Fibroblast of the conjunctiva (primary cell): ENCODE data around the gene ACER2.

Experiments
- DNase-seq: peaks from one replicate; pipeline ENCODE4 v3.0.0-alpha.2; 2010; ENCODE audit warnings: low read depth

Gene ACER2

DNA sequence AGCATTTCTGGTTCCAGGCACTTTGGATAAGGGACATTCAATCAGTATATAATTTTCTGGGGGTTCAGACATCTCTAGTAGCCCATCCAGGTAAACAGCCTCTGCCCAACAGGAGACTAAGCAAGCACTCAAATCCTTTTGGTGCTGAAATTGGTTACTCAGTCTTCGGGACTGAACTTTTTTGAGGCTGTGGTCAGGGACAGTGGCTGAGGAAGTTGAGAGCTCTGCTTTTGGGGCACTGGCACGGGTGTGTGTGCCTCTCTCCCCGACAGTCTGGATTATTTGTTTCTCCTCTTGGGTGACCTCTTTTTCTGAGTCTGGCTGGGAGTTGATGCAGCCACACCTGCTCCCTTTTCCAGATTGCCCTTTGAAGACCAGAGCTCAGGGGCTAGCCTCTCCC, 47.6 kb downstream of the ACER2 start:
- no peak for DNase-seq

GRCh38 chr9:19456996-19457692, 48.3 kb downstream of the ACER2 start:
- DNase-seq = peak; percentile 64

GRCh38 chr9:19457693-19458009, 48.8 kb downstream of the ACER2 start:
- no peak for DNase-seq

DNA sequence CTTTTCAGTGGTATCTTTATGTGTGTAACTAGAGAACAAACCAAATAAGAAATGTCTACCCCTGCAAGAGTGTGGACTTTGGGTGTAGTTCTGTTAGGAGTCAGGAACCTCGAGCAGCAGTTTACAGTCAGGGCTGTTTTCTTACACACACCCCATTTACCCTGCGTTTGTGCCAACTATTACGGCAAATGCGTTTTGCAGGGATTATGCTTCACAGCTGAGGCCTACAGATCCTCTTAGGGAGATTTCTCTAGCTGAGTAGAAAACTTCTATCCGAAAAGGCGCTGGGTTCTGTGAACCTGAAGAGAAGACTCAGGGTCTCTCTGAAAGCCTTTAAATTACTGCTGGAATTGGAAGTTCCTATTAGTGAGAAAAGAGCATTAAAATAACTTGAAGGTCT, 51.4 kb downstream of the ACER2 start:
- no peak for DNase-seq

DNA sequence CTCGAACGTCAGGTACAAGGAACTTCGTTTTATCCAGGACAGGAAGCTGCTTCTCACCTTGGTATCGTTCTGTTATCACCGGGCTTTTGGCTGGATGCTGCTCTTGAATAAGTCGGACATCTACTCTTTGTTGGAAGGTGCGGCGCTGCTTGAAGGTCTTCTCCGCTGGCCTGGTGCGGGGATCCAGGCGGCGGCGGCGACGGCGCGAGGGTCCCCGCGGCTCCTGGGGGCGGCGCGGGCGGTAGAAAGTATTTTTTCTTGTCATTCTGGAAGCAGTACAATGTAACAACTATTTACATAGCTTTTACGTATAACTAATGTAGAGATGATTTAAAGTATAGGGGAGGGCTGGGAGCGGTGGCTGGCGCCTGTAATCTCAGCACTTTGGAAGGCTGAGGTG, 52.3 kb downstream of the ACER2 start:
- no peak for DNase-seq

DNA sequence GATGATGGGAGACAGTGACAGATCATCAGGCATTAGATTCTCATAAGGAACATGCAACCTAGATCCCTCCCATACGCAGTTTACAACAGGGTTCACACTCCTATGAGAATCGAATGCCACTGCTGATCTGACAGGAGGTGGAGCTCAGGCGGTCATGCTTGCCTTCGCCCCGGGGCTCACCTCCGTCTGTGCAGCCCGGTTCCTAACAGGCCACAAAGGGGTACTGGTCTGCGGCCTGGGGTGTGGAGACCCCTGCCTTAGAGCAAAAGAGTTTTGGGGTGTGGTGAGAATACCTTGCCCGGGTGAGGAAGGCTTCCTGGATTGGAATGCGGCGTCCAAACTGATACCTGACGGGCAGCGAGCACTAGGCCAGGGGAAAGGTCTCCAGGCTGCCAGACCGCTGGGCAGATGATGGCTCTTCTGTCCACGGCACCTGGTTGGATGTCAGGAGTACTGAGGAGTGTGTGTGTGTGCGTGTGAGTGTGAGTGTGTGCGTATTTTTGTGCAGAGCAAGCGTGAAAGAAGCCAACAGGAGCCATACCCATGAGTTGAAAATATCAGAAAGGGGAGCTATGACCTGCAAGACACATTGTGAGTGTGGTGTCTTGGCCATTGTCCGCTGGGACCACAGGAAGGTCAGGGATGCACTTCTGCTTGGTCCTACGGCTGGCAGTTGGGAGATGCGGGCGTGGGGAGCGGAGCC, 55.4 kb downstream of the ACER2 start:
- no peak for DNase-seq

- peak; percentile 46 for DNase-seq
These were observed 56.2 kb downstream of the ACER2 start for GRCh38 chr9:19464764-19465585.

DNA sequence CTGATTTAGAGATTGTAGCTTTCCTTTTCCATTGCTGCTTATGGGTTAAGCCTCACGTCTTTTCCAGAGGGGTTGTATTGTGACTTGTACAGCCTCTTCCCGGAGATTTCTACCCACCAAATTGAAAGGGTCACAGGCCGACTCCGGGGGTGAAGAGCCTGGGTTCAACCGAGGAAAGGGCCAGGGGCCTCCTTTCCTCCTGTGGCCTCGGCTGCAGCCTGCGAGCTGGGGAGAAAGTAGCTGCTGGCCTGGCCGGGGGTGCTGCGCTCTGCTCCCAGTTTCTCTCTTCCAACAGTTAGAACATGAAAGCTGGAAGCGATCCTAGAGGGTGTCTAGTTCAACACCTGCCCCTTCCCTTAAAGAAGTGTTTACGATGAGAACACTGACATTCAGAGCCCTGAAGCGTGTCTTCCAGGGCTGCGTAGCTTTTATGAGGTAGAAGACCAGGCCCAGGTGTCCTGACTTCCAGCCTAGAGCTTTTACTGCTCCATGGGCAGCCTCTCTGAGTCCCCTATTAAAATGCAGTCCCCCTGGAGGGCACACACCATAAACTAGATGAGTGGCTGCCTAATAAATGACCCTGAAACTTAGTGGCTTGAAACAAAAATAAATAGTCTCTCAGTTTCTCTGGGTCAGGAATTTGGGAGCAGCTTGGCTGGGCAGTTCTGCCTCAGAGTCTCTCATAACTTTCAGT, 56.9 kb downstream of the ACER2 start:
- no peak for DNase-seq

DNA sequence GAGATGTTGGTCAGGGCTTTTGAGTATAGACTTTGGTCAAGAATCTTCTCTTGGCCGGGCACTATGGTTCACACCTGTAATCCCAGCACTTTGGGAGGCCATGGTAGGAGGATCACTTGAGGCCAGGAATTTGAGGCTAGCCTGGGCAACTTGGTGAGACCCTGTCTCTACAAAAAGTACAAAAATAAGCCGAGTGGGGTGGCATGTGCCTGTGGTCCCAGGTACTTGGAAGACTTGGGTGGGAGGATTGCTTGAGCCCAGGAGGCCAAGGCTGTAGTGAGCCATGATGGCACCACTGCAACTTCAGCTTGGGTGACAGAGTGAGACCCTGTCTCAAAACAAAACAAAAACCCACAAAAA, 57.5 kb downstream of the ACER2 start:
- no peak for DNase-seq

GRCh38 chr9:19469271-19469670, 60.5 kb downstream of the ACER2 start:
- DNase-seq = no peak

GRCh38 chr9:19470567-19470966, 61.8 kb downstream of the ACER2 start:
- no peak for DNase-seq

DNA sequence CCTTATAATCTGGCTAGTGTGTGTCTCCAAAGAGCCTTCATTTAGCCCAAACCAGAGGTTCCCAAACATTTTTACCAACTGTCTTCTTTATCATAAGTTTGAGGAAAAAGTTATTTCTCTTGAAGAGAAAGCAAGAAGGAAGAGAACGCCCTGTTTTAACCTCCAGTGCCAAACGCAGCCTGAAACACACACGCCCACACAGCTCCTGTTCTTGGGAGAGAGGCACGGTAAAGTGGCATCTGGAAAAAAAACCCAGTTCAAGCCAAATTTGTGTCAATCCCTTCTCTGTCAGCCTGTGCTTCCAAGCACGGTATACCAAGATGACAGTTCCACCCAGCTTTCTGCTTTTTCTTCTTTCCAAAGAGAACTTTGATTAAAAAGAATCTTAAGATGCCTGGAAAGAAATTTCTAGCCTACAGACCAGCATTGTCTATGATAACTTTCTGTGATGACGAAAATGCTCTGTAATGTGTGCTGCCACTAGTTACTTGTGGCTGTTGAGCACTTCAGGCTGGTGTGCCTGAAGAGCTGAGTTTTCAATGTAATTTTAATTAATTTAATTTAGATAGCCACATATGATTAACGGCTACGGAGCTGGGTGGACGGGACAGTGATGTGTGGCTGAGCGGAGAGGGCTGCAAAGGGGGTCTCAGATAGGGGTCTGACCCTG, 62.3 kb downstream of the ACER2 start:
- DNase-seq = no peak

DNA sequence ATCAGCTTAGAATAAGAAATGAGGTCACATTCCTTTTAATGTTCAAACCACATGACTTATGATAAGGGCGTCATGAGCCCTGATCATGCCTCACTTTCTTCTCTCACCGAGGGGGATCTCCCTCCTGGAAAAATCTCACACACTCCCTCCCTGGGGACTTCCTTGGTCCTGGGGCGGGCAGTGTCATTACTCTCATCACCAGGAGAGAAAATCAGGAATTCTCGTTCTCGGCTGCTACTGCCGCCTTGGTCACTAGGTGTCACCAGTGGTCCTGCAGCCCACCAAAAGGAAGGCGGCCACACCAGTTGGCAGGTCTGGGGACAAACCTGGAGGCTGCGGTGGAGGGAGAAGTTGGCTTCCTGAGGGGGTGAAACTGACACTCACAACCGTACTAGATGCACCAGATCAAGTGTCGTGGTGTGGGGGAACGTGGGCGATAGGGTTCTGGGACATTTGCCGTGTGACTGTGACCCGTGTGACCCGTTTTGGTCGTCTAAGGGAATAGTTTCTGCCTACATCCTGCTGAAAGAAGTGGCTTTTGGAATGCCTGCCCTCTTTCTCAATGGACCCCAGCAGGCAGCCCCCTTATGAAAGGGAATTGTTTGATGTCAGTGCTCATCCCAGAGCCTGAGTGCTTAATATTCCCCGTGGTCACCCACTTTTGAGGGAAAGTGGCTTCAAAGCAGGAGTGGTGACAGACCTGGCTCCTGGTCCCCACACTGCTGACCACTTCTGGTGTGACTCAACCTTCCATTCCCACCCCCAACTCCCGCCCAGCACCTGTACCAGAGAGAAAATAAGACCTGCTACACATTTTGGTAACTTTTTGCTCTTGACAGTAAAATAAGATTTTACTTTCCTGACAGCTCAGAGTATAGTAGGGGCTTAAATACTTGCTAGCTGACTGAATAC, 63.2 kb downstream of the ACER2 start:
- DNase-seq = peak; percentile 26

DNA sequence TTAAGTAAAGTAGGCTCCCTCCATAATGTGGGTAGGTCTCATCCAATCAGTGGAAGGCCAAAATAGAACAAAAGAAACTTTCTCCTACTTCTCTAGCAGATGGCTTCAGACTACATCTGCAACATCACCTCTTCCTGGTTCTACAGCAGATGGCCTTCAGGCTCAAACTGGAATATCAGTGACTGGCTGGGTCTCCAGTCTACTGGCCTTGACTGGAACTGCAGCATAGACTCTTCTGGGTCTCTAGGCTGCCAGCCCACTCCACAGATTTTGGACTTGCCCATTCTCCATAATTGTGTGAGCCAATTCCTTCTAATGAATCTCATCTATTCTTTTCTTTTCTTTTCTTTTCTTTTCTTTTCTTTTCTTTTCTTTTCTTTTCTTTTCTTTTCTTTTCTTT, 64.8 kb downstream of the ACER2 start:
- no peak for DNase-seq

DNA sequence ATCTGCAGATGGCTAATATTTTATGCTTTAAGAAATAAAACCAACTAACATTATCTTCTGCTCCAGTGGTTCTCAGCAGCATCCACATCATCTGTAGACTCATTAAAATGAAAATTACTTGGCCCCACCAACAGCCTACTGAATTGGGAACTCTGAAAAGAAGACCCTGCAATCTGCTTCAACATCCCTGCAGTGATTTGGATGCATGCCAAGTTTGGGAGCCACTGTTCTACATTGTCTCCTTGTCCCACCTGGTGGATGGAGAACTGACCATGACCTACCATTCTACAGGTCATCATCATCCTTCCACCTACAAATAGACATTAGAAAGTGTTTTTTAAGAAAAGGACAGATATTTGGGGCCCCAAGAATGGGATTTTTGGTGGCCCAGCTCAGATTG, 71.1 kb downstream of the ACER2 start:
- DNase-seq = no peak

DNA sequence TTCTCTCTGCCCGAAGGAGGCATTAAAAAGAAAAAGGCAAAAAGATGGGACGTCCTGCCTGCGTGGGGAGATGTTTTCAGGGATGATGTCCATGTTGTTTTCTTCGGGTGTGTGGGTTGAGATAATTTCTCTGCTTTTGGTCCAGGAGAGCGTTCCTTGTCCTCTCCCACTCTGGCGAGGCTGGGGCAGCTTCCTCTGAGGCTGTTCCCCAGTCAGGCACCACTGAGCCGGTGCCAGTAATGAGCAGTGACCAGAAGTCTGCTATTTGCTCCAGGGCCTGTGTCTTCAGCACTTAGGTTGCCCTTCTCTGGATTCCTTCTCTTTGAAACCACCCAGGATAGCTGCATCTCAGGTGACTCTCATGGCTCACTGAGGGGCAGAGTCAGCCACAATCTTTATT, 71.5 kb downstream of the ACER2 start:
- DNase-seq = no peak

GRCh38 chr9:19481121-19481870, 72.5 kb downstream of the ACER2 start:
- DNase-seq = no peak

DNA sequence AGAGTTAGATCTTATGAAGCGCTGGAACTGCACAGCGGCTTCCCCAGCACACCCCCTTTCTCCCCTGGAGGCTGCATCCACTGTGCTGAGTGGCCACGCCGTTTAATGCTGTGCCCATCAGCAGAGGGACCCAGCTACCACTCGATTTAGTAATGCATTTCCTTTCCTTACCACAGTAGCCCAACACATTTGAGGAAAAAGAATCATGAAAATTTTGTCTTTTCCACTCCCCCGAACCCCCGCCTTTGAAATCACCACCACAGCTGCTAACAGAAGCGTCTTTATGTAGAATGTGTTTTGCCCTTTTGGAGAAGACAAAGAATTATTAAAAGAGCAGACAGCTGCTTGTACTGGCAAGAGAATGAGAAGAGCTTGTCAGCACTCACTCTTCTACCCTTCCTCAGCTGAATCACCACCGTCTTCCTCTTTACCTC, 73.2 kb downstream of the ACER2 start:
- DNase-seq = no peak

- DNase-seq = no peak
These were observed 75.9 kb downstream of the ACER2 start for GRCh38 chr9:19484699-19485098.

DNA sequence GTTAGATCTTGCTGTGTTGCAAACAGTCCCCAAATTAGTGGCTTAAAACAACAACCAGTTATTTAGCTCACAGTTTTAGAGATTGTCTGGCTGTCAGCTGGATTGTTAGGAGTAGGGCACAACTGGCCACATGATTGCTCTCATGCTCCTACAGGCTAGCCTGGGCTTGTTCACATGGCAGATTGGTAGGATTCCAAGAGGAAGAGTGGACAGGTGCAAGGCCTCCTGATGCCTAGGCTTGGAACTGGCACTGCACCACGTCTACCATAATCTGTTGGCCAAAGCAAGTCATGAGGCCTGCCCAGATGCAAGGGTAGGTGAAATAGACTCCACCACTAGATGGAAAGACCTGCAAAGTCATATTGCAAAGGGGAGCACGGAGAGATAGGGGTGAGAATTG, 76.4 kb downstream of the ACER2 start:
- DNase-seq = no peak
